Activated T-helper 1 cell treated with anti-CD3 and anti-CD28 coated beads, Interleukin-2, amount 50 U/mL, for 16 hours (primary cell): ENCODE data around the gene ANGPTL3.

Experiments
- DNase-seq, 2 donors: peaks; one replicate each; pipeline ENCODE4 v3.0.0-alpha.2; 2020; ENCODE audit warnings: low read depth in 1 of 2, low spot score in 1 of 2

The ANGPTL3 gene

GRCh38 chr1:62625415-62625814, 28.1 kb downstream of the ANGPTL3 start:
- no peak for DNase-seq

GRCh38 chr1:62628506-62628905, 31.2 kb downstream of the ANGPTL3 start:
- DNase-seq = no peak

DNA sequence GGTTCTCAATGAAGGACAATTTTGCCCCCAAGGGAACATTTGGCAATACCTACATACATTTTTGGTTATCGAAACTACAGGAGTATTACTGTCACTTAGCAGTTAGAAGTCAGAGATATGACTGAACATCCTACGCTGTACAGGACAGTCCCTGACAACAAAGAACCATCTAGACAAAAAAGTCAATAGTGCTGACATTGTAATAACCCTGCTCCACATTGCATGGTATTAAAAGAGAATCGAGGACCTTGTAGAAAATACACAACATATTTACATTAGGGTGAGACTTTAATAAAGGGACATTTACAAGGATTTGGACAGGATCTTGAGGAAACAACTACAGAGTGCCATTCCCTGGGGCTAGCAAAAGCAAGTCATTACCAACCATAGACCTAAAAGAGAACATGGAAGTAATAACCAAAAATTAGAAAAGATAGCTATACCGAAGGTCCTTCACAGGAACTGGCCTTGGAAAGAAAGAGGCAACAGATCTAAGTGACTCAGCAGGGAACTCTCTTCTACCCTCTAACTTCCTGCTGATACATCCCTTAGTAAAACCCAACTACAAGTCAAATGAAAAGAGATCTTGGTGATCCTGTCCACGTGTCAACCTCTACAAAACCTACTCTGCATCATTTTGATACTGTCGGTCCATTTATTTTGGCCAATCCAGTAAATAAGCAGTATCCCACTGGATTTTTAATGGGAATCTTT, 40.2 kb downstream of the ANGPTL3 start:
- DNase-seq = no peak

GRCh38 chr1:62643283-62643682, 46.0 kb downstream of the ANGPTL3 start:
- no peak for DNase-seq

DNA sequence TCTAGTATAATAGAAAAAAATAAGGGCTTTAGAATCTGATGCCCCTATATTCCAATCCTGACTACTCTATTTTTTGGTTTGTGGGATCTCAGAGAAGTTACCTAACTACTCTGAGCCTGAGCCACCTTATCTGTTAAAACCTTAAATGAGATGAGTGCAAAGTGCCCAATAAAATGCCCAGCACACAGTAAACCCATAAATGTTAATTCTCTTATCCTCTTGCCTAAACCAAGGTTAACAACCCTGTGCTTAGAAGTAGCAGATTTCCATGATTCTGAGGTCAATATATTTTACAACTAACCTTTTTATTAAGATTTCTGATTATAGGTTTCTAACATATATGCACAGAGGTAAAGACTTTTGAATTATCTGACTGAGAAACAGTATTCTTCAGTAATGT, 55.1 kb downstream of the ANGPTL3 start:
- no peak for DNase-seq

DNA sequence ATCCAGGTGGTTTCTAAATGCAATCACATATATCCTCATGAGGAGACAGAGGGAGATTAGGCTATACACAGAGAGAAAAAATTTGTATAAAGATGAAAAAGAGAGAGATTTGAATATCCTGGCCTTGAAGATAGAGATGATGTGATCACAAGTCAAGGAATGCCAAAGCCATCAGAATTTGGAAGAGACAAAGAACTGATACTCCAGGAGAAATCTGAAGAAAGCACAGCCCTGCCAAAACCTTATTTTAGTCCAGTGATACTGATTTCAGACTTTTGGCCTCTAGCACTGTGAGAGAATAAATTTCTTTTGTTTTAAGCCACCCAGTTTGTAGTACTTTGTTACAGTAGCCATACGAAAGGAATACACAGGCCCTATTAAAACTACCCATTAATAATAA, 57.4 kb downstream of the ANGPTL3 start:
- no peak for DNase-seq
